NCI-H524 (cell line): ENCODE results near the gene C4BPA.

Experiments
- DNase-seq, 2 experiments: peaks; one replicate each; lab custom pipeline; 2025; lab: John Stamatoyannopoulos, UW

Gene C4BPA

DNA sequence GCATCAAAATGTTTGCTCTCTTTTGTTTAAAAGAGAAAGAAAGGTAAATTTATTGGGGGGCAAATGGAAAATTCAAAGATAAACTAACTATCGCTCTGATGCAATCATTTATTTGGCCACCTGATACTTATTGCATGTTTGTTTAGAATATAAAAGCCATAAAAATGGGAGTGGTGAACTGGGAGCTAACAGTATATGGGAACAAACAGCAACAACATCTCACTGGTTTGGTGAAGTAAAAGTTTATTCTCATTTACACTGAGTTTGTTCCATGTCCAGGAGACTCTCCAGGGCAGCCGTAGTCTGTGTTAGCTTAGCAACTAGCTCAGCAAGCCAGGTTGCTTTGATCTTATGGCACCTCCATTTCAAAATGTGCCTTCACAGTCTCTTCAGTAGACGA, 20.4 kb downstream of the C4BPA start:
- no peak for DNase-seq

DNA sequence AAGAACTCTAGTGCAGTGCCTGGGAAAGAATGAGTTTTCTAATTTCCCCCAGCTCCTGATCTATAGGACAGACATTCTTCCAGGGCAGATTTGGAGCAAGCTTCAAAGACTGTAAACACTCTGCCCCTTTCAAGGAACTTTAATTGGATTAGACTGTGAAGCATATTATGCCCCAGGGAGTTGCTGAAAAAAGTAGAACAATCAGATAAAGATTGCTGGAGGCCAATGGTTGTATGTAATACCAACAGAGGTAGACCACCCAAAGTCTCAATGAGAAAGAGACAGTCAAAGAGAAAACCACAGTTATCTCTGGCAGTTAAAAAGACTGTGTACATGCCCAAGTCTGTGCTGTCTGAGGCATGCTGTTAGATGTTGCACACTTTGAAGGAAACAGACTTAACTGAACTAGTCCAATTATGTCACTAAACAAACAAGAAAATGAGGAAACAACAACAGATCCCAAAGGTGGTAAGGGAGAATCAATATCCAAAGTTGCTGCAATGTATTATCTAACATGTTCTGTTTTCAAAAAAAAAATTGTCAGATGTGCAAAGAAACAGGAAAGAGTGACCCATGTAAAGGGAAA, 24.4 kb downstream of the C4BPA start:
- DNase-seq: no peak

DNA sequence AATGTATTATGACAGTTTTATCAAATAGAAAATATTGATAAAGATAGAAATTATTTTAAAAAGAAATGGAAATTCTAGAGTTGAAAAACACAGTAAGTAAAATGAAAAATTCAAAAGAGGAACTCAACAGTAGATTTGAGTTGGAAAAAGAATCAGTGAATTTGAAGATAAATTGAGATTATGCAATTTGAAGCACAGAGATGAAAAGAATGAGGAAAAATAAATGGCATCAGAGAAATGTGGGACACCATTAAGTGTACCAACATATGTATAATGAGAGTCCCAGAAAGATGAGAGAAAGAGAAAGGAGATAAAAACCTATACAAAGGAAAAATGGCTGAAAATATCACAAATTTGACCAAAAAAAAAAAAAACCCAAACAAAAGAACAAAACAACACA, 25.0 kb downstream of the C4BPA start:
- no peak for DNase-seq

DNA sequence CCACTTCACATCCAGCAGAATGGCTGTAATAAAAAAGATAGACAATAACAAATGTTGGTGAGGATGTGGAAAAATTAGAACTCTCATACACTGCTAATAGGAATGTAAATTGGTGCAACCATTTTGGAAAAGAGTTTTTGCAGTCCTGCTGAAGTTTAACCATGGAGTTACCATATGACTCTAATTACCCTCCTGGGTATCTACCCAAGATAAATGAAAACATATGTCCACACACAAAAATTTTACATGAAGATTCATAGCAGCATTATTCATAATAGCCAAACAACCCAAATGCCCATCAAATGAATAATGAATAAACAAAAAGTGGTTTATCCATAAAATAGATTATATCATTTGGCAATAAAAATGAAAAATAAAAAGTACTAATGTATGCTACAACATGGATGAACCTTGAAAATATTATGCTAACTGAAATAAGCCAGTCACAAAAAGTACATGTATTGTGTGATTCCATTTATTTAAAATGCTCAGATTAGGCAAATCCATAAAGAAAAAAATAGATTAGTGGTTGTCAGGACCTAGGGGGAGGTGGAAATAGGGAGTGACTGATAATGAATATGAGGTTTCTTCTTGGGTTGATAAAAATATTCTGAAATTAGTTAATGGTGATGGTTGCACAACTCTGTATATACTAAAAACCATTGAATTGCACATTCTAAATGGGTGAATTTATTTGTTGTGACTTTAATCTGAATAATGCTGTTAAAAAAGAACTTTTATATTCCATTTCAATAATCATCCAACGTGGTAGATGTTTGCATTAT, 26.4 kb downstream of the C4BPA start:
- no peak for DNase-seq

DNA sequence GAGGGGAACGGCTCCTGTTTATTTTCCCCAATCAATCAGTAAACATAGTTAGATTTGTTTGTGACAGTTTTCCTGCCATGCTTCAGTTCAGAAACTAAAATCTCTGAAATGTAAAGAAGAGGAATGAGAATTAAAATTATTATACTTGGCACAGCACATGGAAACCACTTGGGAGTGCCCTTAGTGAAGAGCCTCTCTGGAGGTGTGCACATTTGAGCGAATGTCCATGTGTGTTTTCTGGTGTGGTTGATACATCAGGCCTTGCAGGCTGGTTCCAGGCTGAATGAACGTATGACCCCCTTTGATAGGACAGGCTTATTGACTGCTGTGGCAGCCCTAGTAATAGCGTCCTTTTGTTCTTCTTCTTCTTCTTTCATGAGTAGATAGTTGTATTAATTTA, 27.1 kb downstream of the C4BPA start:
- DNase-seq: no peak

DNA sequence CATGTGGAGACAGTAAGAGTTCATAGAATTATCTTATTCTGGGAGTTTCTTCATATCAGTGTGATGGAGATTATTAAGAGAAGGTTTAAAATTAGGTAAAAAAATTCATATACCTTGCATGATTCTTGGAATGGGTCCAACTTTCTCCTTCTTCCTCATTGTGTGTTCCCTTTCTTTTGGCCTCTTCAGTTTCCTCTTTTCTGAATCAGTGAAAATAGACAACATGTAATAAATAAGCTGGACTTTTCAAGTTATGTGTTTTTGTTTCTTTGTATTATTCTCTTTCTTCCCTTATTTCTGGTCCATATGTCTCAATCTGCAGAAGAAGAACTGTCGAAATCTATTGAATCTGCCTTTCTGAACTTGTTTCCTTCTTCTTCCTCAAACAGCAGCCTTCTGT, 30.5 kb downstream of the C4BPA start:
- no peak for DNase-seq

DNA sequence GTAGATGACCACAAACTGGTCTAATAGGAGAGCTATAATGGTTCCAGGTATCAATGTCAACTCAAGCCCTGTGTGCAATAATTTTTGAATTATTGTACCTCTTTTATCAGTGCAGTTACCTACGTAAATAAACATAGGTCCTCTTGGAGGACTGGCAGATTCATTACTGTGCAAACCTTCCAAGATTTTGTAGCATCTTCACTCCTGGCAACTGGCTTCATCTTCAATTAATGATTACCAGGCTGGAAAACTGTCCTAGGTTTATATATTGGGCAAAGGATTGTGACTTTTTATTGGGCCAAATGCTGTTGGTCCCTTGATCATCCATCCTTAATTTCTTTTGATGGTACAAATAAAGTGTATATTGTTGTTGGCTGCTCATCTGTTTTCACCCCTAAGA, 35.6 kb downstream of the C4BPA start:
- DNase-seq: no peak

DNA sequence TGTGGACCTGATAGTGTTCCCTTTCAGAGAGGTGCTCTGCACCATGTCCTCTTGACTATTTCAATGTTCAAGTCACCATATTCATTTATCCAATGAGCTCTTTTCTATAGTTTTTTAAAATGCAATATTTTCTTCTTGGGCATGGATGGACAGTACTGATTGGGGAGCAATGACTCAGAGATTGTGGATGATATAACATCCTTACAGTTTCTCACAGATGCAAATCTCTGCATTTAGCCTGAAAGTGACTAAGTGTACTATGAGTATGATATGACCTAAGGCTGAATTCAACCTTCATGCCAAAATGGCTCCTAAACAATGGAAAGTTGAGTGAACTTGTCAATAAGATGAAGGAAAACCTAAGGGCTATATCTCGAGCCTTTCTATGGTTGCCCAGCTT, 36.5 kb downstream of the C4BPA start:
- DNase-seq: no peak

DNA sequence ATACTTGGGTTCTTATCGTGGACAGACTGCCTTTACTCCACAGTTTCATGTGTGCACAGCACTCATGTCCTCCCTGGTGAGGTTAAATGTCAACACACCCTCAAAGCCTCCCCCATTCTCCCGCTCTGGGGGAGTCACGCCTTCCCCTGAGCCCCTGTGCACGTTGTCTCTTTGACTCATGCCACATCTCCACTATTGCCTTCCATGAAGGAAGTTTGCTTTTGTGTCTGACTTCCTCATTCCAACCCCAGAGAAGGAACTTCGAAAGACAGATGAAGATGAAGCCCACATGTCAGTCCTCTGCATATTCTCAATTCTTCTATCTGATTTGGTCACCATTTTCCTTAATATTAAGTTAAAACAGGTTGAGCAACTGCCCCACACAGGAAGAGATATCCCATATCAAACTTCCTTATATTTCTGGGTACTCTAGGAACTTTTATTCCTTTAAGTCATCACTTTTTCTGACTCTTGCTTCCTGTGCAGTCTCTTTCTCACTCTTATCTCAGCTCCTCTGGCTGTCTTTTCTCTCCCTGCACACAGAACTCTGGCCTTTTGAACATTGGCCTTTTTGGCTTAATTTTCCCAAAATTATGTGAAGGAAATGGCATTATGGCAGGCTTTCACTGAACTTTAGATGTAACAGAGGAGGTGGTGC, 41.5 kb downstream of the C4BPA start:
- no peak for DNase-seq

DNA sequence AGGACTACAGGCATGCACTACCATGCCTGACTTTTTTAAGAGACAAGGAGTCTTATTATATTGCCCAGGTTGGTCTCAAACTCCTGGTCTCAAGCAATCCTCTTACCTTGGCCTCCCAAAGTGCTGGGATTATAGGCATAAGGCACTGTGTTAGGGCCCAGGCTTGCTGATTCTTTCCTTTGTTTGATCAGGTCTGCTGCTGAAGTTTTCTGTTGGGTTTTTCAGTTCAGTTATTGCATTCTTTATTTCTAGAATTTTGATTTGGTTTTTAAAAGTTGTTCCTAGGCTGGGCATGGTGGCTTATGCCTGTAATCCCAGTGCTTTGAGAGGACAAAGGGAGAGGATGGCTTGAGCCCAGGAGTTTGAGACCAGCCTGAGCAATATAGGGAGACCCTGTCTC, 47.9 kb downstream of the C4BPA start:
- DNase-seq: no peak

DNA sequence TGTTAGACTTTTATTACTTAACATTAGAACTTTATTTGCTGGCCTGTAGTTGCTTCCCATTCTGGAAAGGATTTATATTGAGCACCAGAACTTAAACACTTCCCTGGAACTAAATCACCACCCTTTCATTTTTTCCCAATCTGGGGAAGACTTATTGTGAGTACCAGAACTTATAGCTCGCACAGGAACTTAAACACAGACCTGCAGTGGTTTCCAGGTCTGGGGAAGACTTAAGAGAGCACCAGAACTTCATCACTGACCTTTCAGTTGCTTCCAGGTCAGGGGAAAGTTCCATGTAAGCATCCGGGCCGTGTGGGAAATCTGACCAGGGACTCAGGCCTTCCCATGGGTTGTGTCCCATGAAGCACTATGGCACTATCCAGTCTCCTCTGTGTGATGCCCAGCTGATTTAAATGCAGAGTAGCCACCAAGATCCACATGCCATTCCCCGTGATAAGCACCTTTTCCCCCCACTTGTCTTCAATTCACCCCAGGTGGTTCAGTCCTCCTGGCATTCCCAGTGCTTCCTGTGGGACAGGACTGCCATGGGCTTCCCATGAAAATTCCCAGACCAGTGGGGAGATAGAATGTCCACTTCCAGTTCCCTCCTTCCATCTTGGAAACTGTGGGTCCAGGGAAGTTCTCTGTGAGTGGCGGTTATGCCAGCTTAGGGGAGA, 48.9 kb downstream of the C4BPA start:
- no peak for DNase-seq

DNA sequence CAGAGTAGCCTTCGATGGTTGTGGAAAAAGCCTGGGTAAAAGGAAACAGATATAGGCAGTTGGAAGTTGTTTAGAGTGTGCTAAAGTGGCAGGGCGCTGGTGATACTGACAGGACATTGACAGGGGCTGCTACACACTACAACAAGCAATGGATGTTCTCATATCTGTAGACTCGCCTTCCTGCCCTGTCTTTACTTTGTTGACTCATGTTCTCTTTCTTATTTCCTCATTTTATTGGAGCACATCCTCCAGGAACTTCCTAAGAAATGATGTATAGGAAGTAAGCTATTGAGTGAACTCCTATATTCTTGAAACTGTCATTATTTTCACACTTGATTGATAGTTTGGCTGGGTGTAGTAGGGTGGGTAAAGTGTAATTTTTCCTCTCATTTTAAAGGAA, 51.0 kb downstream of the C4BPA start:
- no peak for DNase-seq

DNA sequence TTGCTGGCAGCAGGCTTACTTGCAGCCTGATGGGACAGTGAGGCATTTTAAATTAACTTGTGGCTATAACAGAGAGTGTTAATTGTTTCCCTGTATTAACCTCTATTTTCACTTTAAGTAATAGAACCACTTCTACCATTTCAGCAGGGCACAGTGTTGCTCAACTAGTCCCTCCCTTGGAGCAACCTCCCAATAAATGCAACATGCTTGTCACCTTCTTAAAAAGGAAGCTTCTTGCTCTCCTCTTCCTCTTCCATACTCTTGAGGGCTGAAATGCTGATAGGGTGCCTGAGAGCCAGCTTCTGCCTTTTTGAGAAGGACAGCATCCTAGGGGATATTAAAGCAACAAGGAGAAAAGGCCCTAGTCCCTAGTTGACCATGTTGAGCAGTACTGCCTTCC, 52.1 kb downstream of the C4BPA start:
- no peak for DNase-seq

DNA sequence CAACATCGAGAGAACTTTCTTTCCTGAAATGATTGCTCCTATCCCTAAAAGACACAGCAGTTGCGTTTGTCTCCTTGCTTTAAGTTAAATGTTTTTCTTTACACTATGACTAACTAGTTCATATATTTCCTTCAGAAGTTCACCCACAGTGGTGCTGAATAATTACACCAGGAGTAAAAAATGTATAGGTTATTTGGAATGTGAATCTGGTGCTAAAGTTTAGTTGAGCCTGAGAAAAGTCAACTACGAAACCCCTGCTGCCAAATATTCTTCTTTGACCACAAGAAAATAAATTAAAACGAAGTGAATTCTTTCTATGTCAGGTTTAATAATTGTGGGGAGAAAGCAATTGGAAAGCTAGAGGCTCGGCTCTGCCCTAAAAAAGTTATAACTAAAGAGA, 52.8 kb downstream of the C4BPA start:
- DNase-seq: no peak

DNA sequence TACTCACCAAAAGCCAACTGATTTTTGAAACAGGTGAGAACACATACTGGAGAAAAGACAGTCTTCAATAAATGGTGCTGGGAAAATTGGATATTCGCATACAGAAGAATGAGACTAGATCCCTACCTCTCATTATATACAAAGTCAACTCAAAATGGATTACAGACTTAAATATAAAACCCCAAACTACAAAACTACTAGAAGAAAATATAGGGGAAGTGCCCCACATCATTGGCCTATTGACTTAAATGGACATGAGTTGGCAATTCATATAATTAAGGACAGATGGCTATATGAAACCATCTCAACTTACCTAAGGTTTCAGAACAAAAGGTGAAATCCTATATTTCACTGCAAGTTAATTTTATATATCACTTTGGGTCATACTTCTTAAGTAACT, 60.1 kb downstream of the C4BPA start:
- no peak for DNase-seq

DNA sequence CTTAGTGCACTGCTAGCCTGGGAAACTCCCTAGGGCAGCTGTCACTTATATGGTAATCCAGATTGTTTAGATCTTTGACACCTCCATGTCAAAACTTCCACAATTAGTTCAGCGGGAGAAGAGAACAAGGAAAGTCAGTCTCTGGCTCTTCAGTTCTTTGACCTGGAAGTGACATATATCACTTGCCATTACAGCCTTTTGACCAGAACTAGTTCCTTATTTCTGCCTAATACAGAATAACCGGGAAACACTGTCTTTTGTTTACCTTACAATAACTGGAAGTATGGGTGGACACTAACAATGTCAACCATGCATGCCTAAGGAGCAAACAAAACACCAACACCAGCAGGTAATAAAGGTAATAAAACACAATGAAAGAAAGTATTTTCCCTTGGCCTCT, 68.3 kb downstream of the C4BPA start:
- DNase-seq: no peak

DNA sequence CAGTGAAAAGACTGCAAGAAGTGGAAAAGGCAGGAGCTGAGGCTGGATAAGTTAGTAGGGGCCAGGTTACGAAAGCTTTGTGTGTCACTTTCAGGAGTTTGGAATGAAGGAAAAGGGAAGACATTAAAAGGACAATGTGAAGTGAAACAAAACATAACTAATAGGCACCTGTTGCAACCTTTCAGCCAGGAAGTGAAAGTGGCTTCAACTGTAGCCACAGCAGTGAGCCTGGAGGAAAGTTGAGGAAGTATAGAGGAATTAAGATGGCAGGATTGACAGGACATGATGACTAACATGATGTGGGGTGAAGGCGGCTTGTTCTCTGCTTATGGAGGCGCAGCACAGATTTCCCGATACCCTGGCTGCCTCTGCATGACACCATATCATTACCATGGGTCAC, 68.9 kb downstream of the C4BPA start:
- no peak for DNase-seq

DNA sequence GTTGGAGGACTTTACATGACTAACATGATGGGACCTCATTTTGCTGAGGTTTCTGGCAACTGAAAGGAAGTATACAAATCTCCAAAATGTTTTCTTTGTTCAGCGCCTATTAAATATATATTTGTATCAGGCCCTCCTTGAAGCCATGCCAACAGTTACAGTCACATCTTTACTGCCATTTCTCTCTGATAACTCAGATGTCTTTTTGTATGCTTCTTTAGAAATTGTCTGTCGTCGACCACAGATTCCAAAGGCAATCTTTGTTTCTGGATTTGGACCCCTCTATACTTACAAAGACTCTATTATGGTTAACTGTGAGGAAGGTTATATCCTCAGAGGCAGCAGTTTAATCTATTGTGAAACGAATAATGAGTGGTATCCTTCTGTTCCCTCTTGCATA, 69.4 kb downstream of the C4BPA start:
- no peak for DNase-seq

DNA sequence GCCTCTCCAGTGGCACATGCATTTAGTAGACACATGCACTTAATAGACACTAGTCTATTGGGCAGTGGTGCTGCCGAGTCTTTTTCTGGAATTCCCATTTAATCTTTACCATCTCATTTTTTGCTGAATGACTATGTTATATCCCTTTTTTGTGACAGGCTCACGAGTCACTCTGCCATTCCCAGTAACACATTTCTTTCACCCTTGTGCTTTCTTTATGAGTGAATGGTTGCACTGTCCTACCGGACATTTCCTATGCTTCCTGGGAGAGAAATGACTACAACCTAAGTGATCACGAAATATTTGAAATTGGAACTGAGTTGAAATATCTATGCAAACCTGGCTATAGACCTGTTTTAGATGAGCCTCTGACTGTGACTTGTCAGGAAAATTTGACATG, 70.9 kb downstream of the C4BPA start:
- no peak for DNase-seq

DNA sequence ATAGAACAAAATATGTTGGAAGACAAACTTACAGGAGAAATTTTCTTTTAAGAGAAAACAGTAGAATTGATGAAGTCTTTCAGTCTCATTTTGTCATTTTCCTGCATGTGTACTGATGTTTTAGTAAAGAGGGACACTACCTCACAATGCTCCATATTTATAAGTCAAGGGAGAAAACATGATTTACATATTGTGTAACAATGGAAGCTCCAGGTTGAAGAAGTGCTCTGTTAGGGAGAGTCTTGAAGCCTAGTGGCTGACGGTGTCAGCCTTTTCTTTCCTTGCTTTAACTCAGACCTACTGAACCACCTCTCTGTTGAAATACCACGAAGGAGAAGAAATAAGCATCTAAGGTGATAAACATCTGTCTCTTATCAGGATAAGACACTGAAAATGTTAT, 75.0 kb downstream of the C4BPA start:
- DNase-seq: no peak

DNA sequence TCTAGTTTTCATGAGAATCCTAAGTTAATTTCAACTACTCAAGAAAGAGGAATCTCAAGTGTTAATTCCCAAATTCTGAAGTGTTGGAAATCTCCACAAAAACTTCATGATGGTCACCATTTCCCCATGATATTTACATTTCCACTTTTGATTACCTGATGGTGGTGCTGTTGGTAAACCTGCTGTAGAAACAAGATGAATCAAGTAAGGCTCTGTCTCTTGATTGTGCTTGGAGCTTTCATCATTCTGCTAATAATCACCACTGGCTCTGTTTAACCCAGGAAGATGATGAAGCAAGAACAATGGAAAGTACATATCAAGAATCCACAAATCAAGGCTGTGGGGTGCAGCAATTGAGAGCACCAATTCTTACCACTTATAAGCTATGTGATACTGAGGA, 77.8 kb downstream of the C4BPA start:
- DNase-seq: no peak

DNA sequence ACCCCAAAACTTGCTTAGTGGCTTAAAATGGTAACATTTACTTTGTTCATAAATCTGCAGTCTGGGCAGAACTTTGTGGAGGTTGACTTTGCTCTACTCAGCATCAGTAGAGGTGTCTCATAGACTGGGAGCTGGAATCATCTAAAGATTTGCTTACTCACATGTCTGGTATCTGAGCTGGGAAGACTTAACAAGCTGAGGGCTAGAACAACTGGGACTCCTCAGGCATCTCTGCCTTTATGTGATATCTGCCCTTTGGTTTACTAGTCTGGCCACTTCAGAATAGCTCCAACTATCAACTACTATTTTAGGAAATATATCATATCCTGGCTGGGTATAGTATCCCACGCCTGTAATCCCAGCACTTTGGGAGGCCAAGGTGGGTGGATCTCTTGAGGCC, 82.5 kb downstream of the C4BPA start:
- DNase-seq: no peak

DNA sequence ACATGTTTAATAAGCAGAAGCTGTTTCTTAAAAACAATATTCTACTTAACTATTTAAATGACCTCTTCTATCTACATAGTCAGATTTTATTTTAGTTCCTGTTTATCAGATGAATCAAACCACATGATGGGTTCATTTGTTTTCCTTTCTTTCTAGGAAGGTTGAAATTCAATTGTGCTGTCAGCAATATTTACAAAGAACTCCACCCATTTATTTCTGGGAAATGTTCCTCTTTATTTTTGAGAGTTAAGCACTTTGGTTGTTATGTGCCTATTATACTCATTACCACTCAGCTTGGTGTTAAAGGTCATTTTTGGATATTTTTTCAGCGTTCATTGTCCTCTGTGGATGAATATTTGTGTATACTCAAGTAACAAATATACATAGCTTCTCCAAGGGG, 84.9 kb downstream of the C4BPA start:
- DNase-seq: no peak
